Peyer's patch (tissue), 4 donors: ENCODE measurements around the gene SLCO4A1. TPM values are rescaled to one million over a fixed set of nuclear protein-coding genes. Genes with fewer than 3 reads are reported as not detected.
A peak's percentile ranks its signal among the peaks of the same experiment; 100 is the strongest.
"Not testable (repeated sequence)": the region's sequence is repeated elsewhere in the genome, so short reads cannot be mapped to it uniquely, and the experiment has no call there.

ENCODE experiments used
- DNase-seq, 3 donors: peaks; one replicate each; pipeline ENCODE4 v3.0.0-alpha.2; 2017 to 2019
- H3K27ac ChIP-seq, 4 donors: fragments of 200-600 bp; sonication (generic); one replicate each; pipeline ENCODE4 v1.5.1; 2016 to 2019
- H3K27me3 ChIP-seq, 2 donors: fragments of 200-600 bp; sonication (generic); one replicate each; pipeline ENCODE4 v1.5.1; 2019
- H3K36me3 ChIP-seq, 3 donors: fragments of 200-600 bp; sonication (generic); one replicate each; pipeline ENCODE4 v1.5.1; 2016 to 2019
- H3K4me1 ChIP-seq, 4 donors: fragments of 200-600 bp; sonication (generic); one replicate each; pipeline ENCODE4 v1.5.1; 2016 to 2019
- H3K4me3 ChIP-seq, 4 donors: fragments of 200-600 bp; sonication (generic); 1 replicate in 3 of 4; 2 replicates in 1 of 4; pipeline ENCODE4 v1.5.1; 2016 to 2019; ENCODE audit warnings: mild to moderate bottlenecking in 1 of 4
- H3K9me3 ChIP-seq, 4 donors: fragments of 200-600 bp; sonication (generic); one replicate each; pipeline ENCODE4 v1.5.1; 2016 to 2019; ENCODE audit warnings: mild to moderate bottlenecking in 1 of 4
- POLR2A ChIP-seq, 2 donors: fragments of 450-650 bp; IDR thresholded peaks; one replicate each; pipeline ENCODE4 v1.5.1; 2017; ENCODE audit warnings: antibody characterized with exemption in 2 of 2, mild to moderate bottlenecking in 2 of 2, moderate library complexity in 2 of 2
- total RNA-seq, 4 donors: library from RNA; depleted of rRNA; stranded (reverse); fragments of >200 nt; gene quantifications; one replicate each; pipeline ENCODE4 v1.1.0, GENCODE V29; 2016
- TF ChIP-seq, protein P1 (sequence below), 6 experiments: fragments of 450-650 bp in 4 of 6; fragments of 200-600 bp in 2 of 6; sonication (generic) in 1 of 6; IDR thresholded peaks; one replicate each; pipeline ENCODE4 v1.5.1; 2017 to 2019; ENCODE audit warnings: antibody characterized with exemption in 6 of 6, mild to moderate bottlenecking in 3 of 6, moderate library complexity in 1 of 6

Gene SLCO4A1
- total RNA-seq, 4 donors from 2014 or later: 6.7 to 42.9 (median 28.5) TPM

DNA sequence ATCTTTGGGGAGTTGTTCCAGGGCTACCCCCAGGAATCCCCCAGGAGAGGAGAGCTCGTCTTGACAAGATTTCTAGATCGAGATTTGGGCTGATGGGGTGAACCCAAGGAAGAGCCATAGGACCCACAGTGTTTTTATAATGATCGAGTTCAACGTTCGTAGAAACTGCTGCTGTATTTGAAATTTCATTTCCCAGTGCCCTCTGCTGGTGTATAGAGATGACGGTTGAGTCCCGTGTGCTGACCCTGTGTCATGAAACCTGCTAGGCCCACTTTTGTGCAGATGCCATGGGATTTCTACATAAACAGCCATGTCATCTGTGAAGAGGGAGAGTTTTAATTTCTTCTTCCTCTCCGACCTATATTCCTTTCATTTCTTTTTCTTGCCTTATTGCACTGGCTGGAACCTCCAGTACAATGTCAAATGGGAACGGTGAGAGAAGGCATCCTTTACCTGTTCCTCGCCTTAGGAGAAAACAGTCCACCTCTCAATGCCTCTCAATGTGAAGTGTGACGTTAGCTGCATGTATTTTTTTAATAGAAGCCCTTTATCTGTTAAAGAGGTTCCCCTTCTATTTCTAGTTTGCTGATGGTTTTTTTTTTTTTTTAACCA lies 37.8 kb downstream of the SLCO4A1 start:
- no peak overlapping the region for H3K27ac ChIP-seq
- no peaks in the 10 kb centered on the region for H3K4me1 ChIP-seq
- H3K27me3 ChIP-seq: no peaks in the 10 kb centered on the region
- no peak for DNase-seq
- TF ChIP-seq, protein P1, sequence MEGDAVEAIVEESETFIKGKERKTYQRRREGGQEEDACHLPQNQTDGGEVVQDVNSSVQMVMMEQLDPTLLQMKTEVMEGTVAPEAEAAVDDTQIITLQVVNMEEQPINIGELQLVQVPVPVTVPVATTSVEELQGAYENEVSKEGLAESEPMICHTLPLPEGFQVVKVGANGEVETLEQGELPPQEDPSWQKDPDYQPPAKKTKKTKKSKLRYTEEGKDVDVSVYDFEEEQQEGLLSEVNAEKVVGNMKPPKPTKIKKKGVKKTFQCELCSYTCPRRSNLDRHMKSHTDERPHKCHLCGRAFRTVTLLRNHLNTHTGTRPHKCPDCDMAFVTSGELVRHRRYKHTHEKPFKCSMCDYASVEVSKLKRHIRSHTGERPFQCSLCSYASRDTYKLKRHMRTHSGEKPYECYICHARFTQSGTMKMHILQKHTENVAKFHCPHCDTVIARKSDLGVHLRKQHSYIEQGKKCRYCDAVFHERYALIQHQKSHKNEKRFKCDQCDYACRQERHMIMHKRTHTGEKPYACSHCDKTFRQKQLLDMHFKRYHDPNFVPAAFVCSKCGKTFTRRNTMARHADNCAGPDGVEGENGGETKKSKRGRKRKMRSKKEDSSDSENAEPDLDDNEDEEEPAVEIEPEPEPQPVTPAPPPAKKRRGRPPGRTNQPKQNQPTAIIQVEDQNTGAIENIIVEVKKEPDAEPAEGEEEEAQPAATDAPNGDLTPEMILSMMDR (IDR thresholded peaks at IDR 0.05): no peak
- no peak for TF ChIP-seq POLR2A (IDR thresholded peaks at IDR 0.05)
- no peak overlapping the region for H3K4me3 ChIP-seq
- no peaks in the 10 kb centered on the region for H3K36me3 ChIP-seq
- no peaks in the 10 kb centered on the region for H3K9me3 ChIP-seq

DNA sequence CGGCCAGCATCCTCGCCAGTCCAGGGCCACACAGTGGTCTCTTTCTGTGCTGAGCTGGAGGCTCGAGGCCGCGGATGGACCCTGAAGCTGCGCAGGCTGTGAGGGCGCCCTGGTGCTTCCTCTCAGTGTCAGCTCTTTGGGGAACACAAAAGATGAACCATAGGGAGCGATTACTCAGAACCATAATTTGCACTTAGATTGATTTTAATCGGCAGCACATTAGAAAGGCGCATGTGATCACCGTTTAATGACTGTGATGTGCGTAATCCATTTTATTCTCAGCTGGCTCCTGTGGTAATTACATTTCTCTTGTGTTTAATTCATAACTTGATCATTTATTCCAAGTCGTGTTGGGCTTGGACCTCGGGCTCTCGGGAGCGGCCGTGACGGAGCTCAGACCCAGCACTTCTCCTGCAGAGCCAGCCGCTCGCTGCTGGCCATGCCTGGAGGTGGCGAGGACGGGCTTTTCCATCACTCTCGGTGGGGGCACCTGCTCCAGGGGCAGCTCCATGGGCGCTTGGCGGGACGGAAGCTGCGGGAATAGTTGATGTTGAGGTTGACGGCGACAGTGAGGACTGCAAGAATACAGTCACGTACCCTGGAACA lies 40.7 kb downstream of the SLCO4A1 start:
- TF ChIP-seq, protein P1 (IDR thresholded peaks at IDR 0.05): no peak
- no peak for TF ChIP-seq POLR2A (IDR thresholded peaks at IDR 0.05)
- Histone ChIP-seq H3K9me3 (no peaks in the 10 kb centered on the region), H3K4me1 (no peaks in the 10 kb centered on the region), H3K27me3 (no peaks in the 10 kb centered on the region), H3K36me3 (no peaks in the 10 kb centered on the region), H3K27ac (no peak overlapping the region), H3K4me3 (no peak overlapping the region)
- no peak for DNase-seq

DNA sequence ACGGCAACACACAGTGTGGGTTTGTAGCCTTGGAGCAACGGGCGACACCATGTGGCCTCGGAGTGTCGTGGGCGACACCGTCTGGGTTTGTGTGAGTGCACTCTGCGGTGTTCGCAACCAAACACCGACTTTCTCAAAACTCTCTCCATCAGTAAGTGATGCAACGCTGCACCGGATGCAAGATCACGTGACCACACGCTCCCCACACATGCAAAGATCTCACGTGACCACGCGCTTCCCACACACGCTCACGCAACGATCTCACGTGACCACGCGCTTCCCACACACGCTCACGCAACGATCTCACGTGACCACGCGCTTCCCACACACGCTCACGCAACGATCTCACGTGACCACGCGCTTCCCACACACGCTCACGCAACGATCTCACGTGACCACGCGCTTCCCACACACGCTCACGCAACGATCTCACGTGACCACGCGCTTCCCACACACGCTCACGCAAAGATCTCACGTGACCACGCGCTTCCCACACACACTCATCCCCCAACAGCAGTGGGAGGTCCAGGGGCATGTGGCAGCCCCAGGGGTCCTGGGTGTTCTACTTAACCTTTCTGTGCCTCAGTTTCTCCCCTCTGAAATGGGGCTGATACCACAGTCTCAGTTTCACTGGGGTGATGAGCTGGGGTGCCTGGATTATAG lies 41.5 kb downstream of the SLCO4A1 start:
- H3K4me1 ChIP-seq, H3K4me3 ChIP-seq, H3K9me3 ChIP-seq, H3K36me3 ChIP-seq, H3K27ac ChIP-seq, DNase-seq, H3K27me3 ChIP-seq: not testable (repeated sequence)

DNA sequence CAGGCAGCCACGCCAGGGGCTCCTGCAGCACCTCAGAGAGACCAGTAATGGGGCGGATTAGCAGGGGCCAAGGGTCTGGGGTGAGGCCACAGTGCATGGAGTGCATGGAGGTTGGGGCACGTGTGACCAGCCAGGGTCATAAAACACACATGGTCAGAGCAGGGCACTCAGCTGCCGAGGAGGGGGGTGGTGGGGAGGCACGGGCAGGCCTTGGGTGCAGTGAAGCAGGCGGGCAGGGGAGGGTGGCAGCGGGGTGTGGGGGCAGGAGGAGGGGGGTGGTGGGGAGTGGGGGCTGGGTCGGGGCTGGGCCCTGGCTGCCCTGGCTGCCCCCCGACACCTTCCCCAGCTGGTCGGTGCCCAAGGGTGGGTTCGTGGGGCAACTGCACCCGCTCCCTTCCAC lies 42.7 kb downstream of the SLCO4A1 start:
- Histone ChIP-seq H3K27ac (no peak overlapping the region), H3K36me3 (no peaks in the 10 kb centered on the region), H3K27me3 (no peaks in the 10 kb centered on the region), H3K4me1 (no peaks in the 10 kb centered on the region), H3K9me3 (no peaks in the 10 kb centered on the region), H3K4me3 (no peak overlapping the region)
- no peak for DNase-seq
- TF ChIP-seq, protein P1 (IDR thresholded peaks at IDR 0.05): no peak
- no peak for TF ChIP-seq POLR2A (IDR thresholded peaks at IDR 0.05)

DNA sequence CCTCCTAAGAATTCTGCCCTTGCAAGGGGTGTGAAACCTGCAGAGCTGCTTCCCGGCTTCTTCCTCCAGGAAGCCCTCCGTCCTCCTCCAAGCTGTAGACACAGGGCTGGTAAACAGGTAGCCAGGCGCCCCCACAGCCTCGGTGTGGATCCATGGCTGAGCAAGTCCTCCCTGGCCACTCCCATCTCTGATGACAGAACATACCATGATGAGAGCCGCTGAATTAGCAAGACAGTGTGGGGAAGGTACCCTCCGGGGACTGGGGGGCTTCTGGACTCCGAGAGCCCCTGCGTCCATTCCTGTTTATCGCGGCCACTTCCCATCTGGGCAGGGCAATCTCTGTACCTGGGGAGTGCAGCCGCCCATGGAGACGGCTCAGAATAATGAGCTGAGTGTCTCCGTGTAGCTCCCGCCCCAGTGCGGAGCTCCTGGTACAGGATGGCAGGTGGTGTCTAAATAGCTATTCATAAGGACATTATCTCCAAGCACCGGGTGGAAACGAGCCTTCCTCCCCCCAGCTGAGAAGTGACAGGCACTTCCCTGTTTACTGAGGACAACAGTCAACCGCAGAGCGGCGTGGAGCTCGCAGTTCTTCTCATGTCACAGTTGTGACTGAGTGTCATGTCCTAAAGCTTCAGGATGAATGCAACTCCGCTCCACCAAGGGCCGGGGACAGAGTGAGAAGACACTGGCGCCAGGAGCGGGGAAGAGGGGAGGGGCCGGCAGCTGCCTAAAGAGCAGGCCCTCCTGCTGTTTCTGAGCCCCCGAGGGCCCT lies 43.7 kb downstream of the SLCO4A1 start:
- Histone ChIP-seq H3K4me3 (peak overlapping the region in 2 of 4 donors; percentile 4 to 14), H3K27ac (peak overlapping the region in 1 of 4 donors; percentile 38), H3K9me3 (no peaks in the 10 kb centered on the region), H3K4me1 (no peaks in the 10 kb centered on the region), H3K27me3 (no peaks in the 10 kb centered on the region), H3K36me3 (no peaks in the 10 kb centered on the region)
- DNase-seq: peak; percentile 42 to 77 (median 66)
- TF ChIP-seq, protein P1 (IDR thresholded peaks at IDR 0.05): no peak
- TF ChIP-seq POLR2A (IDR thresholded peaks at IDR 0.05): no peak
